Eye (tissue), 1 donor: ENCODE results near the gene B4GAT1.
"Not testable (repeated sequence)": the region's sequence is repeated elsewhere in the genome, so short reads cannot be mapped to it uniquely, and the experiment has no call there.

Source experiments
- DNase-seq: peaks from one replicate; pipeline ENCODE4 v3.0.0-alpha.2; 2015

B4GAT1 gene

GRCh38 chr11:66322732-66323427 lies 24.5 kb downstream of the B4GAT1 start:
- no peak for DNase-seq

DNA sequence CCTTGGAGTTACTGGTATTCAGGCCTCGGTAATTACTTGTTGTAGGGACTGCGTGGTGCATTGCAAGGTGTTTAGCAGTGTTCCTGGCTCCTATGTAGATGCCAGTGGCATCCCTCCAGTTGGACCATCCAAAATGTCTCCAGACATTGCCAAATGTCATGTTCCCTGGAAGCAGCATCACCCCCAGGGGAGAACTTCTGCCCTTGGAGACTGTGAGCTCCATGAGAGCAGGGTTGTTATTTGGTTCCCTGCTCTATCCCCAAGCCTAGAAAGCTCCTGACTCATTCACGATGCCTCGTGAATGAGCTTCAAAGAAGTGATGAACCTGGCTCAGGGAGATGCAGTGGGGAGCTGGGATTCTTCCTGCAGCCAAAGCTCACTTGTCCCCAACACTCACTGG lies 25.8 kb downstream of the B4GAT1 start:
- DNase-seq = no peak

- not testable (repeated sequence) for DNase-seq
These were observed 26.7 kb downstream of the B4GAT1 start for GRCh38 chr11:66320748-66321147.

- DNase-seq = not testable (repeated sequence)
These were observed 27.1 kb downstream of the B4GAT1 start for GRCh38 chr11:66320289-66320688.

DNA sequence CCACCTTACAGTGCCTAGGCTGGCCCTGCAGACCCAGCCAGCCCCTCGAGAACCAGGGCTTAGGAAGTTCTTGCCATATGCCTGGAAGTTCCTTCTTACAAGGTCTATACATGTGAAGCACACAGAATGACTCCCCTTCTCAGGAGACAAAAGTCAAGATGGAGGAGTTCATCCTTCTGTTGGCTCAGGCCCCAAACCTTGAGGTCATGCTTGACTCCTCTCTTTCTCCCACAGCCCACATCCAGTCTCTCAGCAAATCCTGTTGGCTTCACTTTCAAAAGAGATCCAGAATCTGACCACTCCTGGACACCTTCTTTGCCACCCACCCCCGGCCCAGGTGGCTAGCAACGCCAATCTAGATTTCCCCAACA lies 28.8 kb downstream of the B4GAT1 start:
- peak; percentile 13 for DNase-seq

DNA sequence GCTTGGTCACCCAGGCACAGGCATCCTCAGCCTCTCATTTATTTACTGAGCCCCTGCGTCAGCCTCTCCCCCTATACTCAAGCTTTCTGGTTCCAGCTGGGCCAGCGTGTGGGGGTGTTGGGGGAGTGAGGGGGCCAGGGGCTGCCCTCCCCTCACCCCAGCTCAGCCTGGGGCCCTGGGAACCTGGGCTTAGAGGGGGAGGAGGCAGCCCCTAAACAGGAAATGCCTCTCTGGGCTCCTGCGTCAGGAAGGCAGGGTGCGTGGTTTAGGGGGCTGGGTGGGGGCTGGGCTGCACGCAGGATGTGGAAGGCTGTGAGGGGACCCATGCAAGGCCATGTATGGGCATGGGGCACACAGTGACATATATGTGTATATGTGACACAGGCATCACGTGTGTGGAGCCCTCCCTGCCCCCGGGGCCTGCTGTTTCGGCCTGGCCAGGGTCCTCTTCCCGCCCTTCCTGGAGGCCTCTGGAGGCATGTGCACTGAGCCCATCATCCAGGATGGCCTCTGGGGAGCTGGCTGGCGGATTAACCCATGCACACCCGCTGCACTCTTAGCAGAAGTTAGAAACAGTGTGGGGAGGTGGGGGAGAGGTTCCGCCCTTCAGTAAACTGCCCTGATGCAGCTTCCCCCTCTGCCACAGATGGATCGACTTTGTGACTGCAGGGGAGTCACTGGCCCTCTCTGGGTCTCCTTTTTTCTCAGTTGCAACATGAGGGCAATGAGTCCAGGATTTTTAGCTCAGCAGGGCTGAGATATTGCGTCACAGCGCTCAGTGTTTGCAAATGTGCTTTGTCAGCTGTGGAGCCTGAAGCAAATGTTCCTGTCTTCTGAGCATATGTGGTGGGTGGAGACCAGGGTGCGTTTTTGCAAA lies 29.5 kb downstream of the B4GAT1 start:
- peak; percentile 68 for DNase-seq

- peak; percentile 78 for DNase-seq
These were observed 30.1 kb downstream of the B4GAT1 start for GRCh38 chr11:66317322-66317722.

GRCh38 chr11:66316849-66317251 lies 30.6 kb downstream of the B4GAT1 start, which contains the start of gene CD248:
CD248 (minus strand) TSS chr11:66317044; CDS start chr11:66317027, 17 bp downstream.
- peak; percentile 75 for DNase-seq

DNA sequence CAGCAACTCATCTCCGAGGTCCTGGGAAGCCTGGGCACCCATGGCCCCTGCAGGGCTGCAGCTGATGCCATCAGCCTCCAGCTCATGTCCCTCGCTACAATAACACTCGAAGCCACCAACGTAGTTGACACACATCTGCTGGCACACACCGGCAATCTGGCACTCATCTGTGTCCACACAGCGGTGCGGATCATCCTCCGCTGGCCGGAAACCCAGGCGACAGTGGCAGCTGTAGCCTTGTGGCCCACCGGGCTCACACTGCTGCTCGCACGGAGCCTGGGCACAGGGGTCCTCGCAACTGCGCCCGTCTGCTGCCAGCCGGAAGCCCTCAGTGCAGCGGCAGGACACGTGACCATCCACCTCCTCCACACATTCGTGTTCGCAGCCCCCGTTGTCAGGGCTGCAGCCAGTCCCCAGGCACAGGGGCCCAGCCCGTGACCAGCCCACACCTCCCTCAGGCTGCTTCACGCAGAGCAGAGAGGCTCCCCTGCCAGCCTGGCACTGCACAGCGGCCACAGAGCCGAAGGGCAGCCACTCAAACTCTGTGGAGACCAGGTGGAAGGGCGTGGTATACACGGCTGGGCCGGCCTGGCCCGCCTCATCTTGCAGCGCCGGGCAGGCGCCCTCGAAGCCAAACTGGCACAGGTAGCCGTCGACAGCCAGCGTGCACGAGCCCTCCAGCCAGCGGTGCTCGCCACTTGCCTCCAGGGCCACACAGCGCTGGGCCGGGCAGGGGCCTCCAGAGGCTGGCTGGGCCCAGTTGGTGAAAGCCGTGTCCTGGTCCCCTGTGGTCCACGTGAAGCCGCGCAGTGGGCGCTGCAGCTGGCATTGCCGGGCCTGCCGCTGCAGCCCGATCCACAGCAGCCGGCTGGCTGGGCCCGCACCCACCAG lies 31.3 kb downstream of the B4GAT1 start:
- DNase-seq = no peak

DNA sequence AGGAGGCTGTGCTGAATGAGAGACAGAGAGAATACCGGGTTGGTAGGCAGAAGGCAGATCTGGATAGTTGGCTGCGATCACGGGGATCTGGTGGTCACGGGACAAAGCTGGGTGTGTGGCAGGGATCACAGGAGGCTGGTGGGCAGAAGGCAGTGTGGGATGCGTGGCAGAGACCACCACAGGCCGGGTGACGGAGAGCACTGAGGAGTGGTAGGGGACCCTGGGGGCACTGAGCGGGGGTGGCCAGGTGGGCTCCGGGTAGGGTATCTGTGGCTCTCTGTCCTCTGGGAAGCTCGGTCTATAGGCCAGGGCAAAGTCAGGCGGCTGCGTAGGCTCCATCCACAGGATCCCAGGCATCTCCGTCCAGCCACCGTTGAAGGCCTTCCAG lies 31.9 kb downstream of the B4GAT1 start:
- no peak for DNase-seq

DNA sequence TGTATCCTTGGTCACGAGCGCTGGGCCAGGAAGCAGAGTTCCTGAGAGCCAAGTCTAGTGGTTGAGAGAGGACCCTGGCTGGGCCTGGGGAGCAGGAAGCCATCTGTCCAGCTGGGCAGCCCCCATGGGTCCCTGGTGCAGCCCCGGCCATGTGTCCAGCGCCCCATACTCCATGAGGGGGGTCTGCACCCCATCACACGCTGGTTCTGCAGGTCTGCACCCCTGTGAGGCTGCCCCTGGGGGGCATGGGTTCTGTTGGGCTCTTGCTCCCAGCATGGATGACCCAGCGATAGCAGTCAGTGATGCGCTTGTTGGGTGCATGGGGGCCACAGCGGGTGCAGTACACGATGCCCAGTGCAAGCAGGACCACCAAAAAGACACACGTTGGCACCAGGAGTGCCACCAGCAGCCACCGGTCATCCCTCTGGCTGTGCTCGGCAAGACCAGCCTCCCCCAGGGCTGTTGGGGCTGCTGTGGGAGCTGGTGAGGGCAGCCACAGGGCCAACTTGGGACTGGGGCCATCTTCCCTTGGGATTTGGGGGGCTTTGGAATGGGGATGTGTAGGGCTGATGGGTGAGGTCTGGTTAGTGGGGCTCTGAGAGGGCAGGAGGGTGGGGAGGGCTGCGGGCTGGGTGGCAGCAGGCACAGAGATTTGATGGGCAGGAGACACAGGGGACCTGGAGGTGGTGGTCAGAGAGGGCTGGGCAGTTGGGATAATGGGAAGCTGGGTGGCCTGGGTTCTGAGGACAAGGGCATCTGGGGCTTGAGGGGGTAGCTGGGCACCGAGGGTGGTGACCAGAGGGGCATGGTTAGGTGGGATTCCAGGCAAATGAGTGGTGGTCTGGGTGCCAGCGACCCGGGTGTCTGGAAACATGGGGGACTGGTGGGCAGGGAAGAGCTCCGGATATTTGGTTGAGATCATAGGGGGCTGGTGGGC lies 32.6 kb downstream of the B4GAT1 start:
- no peak for DNase-seq

GRCh38 chr11:66314186-66314501 lies 33.3 kb downstream of the B4GAT1 start:
- DNase-seq = no peak

GRCh38 chr11:66313321-66314185 lies 33.9 kb downstream of the B4GAT1 start:
- peak; percentile 95 for DNase-seq

DNA sequence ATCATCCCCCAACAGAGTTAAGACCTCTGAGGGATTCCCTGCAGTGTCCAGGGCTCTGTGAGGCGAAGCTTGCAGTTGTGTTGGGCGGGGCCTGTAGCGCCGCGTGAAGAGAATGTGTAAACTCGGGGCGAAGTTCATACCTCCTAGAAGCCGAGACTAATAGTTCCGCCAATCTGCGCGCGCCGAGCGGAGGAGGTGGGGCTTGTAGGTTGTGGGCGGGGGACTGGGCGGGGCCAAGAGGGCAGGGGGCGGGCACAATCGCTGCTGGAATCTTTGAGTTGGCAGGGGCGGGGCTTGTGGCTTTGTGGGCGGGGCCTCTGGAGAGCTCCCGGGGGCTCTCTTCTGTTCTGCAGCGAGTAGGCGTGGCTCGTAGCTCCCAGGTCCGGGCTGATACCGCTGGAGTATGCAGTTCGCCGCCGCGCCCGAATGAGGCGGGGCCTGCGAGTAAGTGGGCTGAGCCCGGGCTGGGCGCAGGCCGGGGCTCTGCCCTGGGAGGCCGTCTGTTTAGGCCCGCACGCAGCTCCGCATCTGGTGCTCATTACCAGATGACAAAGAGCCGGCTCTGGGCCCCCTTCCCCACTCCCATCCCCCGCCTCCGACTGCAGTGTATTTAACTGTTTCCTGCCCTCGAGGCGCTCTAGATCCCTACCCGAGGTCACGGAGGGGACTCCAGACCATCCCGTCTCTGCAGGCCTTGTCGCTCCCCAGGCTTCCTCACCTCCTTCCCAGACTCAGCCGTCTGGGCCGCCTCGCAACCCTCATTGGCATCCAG lies 34.7 kb downstream of the B4GAT1 start:
- DNase-seq = peak; percentile 98

DNA sequence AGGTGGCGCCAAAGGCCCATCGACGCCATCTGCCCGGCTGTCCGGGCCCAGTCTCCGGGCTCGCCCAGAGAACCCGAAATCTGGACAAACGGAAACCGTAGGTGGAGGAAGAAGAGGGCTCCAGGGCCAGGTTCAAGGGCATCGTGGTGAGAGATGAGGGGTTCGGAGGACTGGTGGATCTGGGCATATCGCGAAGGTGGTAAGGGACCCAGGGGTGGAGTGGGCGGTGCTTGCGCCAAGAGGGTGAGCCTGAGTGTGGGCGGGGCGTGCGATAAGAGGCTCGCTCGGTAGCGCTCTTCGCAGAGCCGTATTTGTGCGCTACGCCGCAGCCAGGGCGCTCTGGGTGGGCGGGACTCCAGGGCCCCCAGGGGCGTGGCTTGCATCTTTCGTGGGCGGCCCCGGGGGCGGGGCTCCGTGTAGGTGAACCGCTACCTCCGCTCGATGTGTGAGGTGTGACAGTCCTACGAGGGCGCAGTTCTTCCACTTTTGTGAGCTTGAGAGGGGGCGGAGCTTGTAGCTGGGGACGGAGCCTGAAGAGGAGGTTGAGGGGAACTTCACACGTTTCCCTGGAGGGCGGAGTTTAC lies 35.4 kb downstream of the B4GAT1 start:
- DNase-seq = peak; percentile 96

GRCh38 chr11:66311470-66311964 lies 35.9 kb downstream of the B4GAT1 start:
- DNase-seq = no peak

GRCh38 chr11:66310803-66311440 lies 36.5 kb downstream of the B4GAT1 start:
- not testable (repeated sequence) for DNase-seq

DNA sequence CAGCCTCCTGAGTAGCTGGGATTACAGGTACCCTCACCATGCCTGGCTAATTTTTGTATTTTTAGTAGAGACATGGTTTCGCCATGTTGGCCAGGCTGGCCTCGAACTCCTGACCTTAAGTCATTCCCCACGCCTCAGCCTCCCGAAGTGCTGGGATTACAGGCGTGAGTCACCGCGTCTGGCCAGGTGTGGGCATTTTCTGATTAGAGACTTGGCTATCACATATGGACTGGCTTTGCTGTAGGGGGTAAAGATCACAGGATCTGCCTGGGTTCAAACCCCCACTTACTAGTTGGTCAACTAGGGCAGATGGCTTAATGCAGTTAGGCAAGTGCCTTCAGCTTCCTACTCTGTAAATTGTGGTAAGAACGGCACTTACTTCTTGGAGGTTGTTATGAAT lies 37.1 kb downstream of the B4GAT1 start:
- no peak for DNase-seq

DNA sequence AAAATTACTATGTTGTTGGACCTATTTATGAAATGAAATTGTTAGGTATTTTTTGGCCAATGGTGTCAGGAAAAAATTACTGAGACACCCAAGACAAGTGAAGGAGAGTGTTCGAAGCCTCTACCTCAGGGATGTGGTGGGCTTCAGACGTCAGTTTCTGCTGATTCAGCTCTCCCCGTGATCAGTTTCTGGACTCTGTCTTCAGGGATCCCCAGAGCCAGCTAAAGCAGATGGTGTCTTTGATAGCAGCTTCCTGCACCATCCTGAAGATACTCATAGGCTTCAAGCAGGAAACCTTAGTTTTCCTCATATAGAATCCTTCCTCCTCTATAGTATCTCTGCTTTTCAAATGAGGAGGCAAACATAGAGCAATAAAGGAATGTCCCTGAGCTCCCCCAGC lies 38.0 kb downstream of the B4GAT1 start:
- DNase-seq = no peak
